Cardiac atrium fibroblast (primary cell): ENCODE data around the gene KDR. TPM values are rescaled to one million over a fixed set of nuclear protein-coding genes. Genes with fewer than 3 reads are reported as not detected.

Experiments used
- total RNA-seq: library from RNA; depleted of rRNA; stranded (reverse); fragments of >200 nt; gene quantifications from 2 replicates; pipeline ENCODE4 v1.2.3, GENCODE V29; 2015

KDR gene
- total RNA-seq = 9.9 and 13.1 TPM in 2 replicates

GRCh38 chr4:55125087-55125721 is at the start of gene KDR:
Gene KDR, minus strand, starts transcription at chr4:55125595. Its CDS starts 302 bp downstream, at chr4:55125293.

Other genes starting within 250 kb of the KDR start
- 11.7 and 14.6 TPM in 2 replicates for gene SRD5A3, start 220.6 kb upstream of the KDR start, total RNA-seq